Prostate gland (tissue), 2 donors: Measurements from ENCODE around the gene JAKMIP1.

Experiments used
- POLR2A ChIP-seq: fragments of 450-650 bp; IDR thresholded peaks from one replicate; pipeline ENCODE4 v1.6.1; 2016; ENCODE audit warnings: antibody characterized with exemption, mild to moderate bottlenecking
- TF ChIP-seq, protein P1 (sequence below), 4 experiments: fragments of 200-600 bp in 2 of 4; fragments of 450-650 bp in 2 of 4; sonication (generic) in 2 of 4; IDR thresholded peaks; 1 replicate in 3 of 4; 2 replicates in 1 of 4; pipeline ENCODE4 v1.5.1; 2016 to 2019; ENCODE audit warnings: antibody characterized with exemption in 4 of 4, mild to moderate bottlenecking in 2 of 4, moderate library complexity in 2 of 4

DNA sequence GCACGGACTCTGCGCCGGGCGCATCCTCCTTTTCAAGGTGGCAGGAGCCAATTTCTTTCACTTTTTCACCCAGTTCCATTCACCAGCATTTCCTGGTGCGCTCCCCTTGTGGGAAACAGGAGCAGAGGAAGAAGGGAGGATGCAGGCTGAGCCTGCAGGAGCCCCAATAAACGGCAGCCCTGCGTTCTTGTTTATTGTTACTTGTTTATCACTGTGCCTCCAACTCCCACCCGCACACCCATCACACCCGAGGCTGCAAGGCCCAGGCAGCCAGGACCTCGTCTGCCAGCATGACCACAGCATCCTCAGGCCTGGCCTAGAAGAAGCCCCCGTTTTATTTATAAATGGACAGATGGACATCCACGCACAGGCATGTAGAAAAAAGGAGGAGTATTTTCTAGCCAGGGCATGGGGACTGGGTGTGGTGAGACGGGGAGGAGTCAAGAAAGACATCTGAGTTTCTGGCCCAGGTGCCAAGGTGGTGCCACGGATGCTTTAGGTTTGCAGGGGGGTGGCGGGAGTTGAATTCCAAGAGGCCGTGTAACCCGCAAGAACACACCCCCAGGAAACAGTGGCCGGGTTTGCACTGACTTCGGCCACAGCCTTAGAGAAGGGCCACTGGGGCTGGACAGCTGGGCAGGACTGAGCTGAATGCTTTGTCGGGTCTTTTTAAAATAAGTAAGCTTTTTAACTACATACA, 51.7 kb downstream of the JAKMIP1 start:
- TF ChIP-seq, protein P1, sequence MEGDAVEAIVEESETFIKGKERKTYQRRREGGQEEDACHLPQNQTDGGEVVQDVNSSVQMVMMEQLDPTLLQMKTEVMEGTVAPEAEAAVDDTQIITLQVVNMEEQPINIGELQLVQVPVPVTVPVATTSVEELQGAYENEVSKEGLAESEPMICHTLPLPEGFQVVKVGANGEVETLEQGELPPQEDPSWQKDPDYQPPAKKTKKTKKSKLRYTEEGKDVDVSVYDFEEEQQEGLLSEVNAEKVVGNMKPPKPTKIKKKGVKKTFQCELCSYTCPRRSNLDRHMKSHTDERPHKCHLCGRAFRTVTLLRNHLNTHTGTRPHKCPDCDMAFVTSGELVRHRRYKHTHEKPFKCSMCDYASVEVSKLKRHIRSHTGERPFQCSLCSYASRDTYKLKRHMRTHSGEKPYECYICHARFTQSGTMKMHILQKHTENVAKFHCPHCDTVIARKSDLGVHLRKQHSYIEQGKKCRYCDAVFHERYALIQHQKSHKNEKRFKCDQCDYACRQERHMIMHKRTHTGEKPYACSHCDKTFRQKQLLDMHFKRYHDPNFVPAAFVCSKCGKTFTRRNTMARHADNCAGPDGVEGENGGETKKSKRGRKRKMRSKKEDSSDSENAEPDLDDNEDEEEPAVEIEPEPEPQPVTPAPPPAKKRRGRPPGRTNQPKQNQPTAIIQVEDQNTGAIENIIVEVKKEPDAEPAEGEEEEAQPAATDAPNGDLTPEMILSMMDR (IDR thresholded peaks at IDR 0.05): no peak
- no peak for TF ChIP-seq POLR2A
